GM06990 (cell line): ENCODE measurements around the gene CTNNB1.

Experiments
- DNase-seq: peaks from one replicate; pipeline ENCODE4 v3.0.0-alpha.2; 2011; ENCODE audit not compliant: insufficient read length; ENCODE audit errors: extremely low read depth
- H3K27me3 ChIP-seq: replicated peaks from 2 replicates; pipeline ENCODE4 v1.6.0; 2011; ENCODE audit warnings: low read length; ENCODE audit not compliant: control insufficient read depth, insufficient read depth
- H3K36me3 ChIP-seq: 2 replicates; pipeline ENCODE4 v1.5.1; 2011; ENCODE audit warnings: low read length; ENCODE audit not compliant: control insufficient read depth, insufficient read depth
- H3K4me3 ChIP-seq: replicated peaks from 2 replicates; pipeline ENCODE4 v1.5.1; 2011; ENCODE audit warnings: low read depth, mild to moderate bottlenecking, control low read depth, low read length
- CTCF ChIP-seq: IDR thresholded peaks from 2 replicates; pipeline ENCODE4 v1.5.1; 2011; ENCODE audit warnings: low read length, control low read depth, mild to moderate bottlenecking, inconsistent platforms; ENCODE audit not compliant: insufficient read depth, poor library complexity, severe bottlenecking

CTNNB1 gene

GRCh38 chr3:41241800-41242571 is 42.7 kb downstream of the CTNNB1 start:
- H3K36me3 ChIP-seq = peaks cover 10% of the 10 kb centered on the region

GRCh38 chr3:41243183-41243582 is 43.9 kb downstream of the CTNNB1 start:
- no peak overlapping the region for H3K4me3 ChIP-seq
- H3K36me3 ChIP-seq = peaks cover 9% of the 10 kb centered on the region
- H3K27me3 ChIP-seq = no peaks in the 10 kb centered on the region
- no peak for DNase-seq
- no peak for TF ChIP-seq CTCF

More at GRCh38 chr3:41241800-41242571, 42.7 kb downstream of the CTNNB1 start:
- Histone ChIP-seq H3K4me3 (no peak overlapping the region), H3K27me3 (no peaks in the 10 kb centered on the region)
- TF ChIP-seq CTCF = no peak
- DNase-seq = no peak

GRCh38 chr3:41244620-41245336 is 45.5 kb downstream of the CTNNB1 start:
- Histone ChIP-seq H3K27me3 (no peaks in the 10 kb centered on the region), H3K4me3 (no peak overlapping the region), H3K36me3 (peaks cover 4% of the 10 kb centered on the region)
- TF ChIP-seq CTCF = no peak
- DNase-seq = no peak

- Histone ChIP-seq H3K36me3 (peaks cover 2% of the 10 kb centered on the region), H3K4me3 (no peak overlapping the region), H3K27me3 (no peaks in the 10 kb centered on the region)
- DNase-seq = no peak
- no peak for TF ChIP-seq CTCF
These were observed 48.0 kb downstream of the CTNNB1 start for GRCh38 chr3:41247055-41248004.

GRCh38 chr3:41248525-41248924 is 49.2 kb downstream of the CTNNB1 start:
- TF ChIP-seq CTCF = no peak
- H3K36me3 ChIP-seq = peaks cover 2% of the 10 kb centered on the region
- H3K27me3 ChIP-seq = no peaks in the 10 kb centered on the region
- DNase-seq = no peak
- no peak overlapping the region for H3K4me3 ChIP-seq
